Measurements from ENCODE around the gene RHOC. TPM values are rescaled to one million over a fixed set of nuclear protein-coding genes. Genes with fewer than 3 reads are reported as not detected.

The RHOC gene
- total RNA-seq, 1 donor, result 379 TPM

GRCh38 chr1:112651205-112651604 is 55.7 kb downstream of the RHOC start:
- TF ChIP-seq CTCF (IDR thresholded peaks at IDR 0.05; ENCODE audit: insufficient read depth, low read depth, low read length), result no peak
- no peak for DNase-seq (ENCODE audit: low read depth)
- H3K4me3 ChIP-seq (ENCODE audit: low read depth, low read length), result no peak overlapping the region

Other genes starting within 250 kb of the RHOC start
- 2.6 TPM in 2 replicates for gene WNT2B, start 198.2 kb downstream of the RHOC start, total RNA-seq
- 17.4 and 29.8 TPM in 2 replicates for gene ST7L, start 88.0 kb downstream of the RHOC start, total RNA-seq
- 180 and 299 TPM in 2 replicates for gene CAPZA1, start 87.3 kb downstream of the RHOC start, total RNA-seq
- 56.7 and 63.5 TPM in 2 replicates for gene MOV10, start 32.5 kb downstream of the RHOC start, total RNA-seq
- gene PPM1J, start 8.2 kb upstream of the RHOC start, total RNA-seq, result 0.43 and 1.3 TPM in 2 replicates
- gene SLC16A1, start 249.1 kb upstream of the RHOC start, total RNA-seq, result 71.8 and 129 TPM in 2 replicates